ENCODE results near the gene OCEL1.

Gene OCEL1

DNA sequence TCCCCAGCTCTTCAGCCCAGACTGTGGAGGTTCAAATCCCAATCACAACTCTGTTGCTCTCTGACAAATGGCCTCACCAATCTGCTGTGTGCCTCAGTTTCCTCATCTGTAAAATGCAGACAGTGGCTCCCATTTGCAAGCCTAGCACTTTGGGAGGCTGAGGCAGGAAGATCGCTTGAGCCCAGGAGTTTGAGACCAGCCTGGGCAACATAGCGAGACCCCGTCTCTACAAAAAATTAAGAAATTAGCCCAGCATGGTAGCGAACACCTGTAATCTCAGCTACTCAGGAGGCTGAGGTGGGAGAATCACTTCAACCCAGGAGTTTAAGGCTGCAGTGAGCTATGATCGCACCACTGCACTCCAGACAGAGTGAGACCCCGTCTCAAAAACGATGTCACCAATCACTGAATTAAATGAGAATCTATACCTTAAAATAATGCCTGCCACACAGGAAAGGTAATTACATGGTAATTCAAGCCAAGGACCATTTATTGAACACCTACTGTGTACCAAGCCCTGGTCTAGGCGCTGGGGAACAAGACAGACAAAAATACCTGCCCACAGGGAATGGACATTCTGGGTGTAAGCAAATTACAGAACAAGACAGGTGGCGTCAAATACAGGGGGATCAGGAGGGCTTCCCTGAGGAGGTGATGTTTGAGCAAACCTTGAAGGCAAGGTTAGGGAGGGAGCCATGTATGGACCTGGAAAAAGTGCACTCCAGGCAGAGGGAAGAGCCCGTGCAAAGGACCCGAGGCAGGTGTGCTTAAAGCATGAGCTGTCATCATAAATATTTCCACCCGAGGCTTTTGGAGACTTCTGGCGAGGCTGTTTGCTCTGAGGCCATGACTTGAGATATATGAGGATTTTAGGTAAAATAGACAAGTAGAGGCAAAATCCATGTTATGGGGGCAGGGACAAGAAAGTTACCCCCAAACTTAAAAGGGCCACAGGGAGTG, 12.0 kb downstream of the OCEL1 start:
- no peak for DNase-seq (ENCODE audit: low read depth in 3 of 3)

DNA sequence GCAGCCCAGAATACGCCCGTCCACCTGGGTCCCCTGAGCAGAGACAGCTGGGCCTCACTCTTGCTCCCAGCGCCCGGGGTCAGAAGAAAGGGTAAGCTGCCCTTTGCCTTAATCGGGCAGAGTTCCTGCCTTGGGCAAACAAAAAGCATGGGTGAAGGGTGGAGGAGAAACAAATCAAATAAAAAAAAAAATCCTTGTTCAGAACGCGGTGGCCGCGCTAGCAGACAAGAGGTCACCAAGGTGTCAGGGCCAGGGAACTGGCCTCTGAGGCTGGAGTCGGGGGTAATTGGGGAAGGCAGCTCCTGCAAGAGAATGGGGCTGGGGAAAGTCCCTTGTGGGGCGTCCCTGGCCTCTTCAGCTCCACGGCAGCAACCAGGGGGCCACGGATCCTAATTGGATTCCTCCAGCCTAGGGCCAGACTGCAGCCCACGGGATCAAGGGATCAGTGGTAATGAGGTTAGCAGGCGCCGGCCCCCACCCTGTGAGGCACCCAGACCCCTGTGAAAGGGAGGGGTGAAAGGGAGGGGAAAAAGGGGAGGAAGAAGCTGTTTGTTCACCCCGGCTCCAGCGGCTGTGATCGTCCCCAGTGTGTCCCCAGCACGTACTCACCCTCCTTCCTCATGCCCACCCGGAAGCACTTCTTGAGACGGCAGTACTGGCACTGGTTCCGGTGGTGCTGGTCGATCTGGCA, 14.2 kb downstream of the OCEL1 start:
- no peak for DNase-seq (ENCODE audit: low read depth in 3 of 3)

DNA sequence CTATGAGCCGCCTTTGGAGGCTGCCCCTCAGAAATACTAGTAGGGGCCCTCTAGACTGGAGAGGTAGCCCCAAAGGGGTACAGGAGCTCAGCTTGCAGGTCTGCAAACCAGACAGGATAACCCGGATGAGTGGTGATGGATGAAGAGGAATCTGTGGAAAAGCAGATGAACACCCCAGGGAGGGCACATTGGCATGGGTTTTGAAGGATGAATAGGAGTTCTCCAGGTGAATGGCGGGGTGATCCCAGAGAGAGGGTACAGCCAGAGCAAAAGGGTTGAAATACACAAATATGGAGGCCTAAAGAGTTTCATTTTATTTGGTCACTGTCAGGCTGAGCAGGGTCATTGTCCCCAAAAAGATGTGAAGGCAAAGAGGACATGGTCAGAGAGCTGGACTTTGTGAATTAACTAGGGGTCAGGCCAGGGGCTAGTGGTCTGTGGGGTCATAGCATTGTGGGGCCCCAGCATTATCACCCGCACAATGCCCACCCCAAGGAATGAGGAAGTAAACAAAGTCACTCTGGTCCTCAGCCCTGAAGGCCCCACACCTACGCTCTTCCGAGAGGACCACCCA, 14.9 kb downstream of the OCEL1 start:
- DNase-seq (ENCODE audit: low read depth in 3 of 3), result no peak

DNA sequence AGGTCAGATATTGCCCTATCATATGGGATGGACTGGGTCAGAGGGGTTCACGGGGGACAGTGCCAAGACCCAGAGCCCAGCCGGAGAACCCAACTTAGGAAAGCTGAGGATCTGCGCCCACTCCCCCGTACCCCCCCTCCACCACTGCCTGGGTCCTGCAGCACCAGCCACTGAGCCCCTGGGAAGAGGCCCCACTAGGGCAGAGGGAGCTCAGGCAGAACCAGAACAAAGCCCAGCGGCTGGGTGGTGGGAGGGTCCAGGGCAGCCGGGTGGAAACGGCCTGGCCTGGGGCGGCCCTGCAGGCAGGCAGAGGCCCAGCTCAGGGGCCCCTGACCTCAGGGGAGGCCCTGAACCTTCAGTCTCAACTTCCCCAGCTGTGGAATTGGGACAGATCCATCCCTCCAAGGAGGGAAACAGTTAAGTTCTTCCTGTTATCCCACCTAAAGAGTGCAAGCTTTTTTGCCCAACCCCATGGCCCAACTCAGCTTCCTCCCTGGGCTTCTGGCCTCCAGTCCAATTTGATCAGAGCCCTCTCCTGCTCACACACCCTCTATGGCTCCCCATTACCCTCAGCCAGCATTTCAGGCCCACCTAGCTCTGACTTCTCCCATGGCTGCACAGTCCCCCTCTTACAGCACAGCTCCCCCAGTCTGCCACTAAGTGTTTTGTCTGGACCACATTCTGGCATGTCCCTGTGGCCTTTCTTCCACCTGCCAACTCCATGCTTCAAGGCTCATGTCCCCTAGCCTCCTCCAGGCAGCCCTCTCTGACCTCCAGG, 16.6 kb downstream of the OCEL1 start:
- DNase-seq (ENCODE audit: low read depth in 3 of 3), result no peak

DNA sequence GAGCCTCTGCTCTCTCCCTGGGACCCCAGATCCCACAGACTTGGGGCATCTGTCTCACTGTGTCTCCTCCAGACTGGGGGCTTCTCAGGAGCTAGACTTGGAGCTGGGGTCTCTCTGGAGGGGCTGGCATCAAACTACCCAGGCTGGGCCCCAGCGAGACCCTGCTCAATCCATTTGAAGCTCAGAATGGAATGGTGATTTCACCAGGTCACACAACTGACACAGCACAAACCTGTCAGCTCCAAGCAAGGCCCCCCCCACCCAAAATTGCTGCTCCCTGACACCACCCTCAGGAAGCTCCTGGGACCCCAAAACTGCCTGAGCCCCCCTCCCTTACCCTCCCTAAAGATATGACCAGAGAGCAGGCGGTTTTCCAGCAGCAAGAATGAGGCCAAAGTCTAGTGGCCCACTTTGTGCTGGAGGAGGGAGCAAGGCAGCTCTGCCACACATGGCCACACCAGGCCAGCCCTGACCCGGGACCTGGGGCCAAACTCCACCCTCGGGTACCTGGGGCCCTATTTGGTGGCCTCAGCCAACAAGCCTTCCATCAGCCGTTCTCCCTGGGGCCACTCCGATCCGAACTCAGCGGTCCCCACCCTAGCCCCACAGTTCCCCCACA, 17.3 kb downstream of the OCEL1 start:
- DNase-seq (ENCODE audit: low read depth in 3 of 3), result no peak

DNA sequence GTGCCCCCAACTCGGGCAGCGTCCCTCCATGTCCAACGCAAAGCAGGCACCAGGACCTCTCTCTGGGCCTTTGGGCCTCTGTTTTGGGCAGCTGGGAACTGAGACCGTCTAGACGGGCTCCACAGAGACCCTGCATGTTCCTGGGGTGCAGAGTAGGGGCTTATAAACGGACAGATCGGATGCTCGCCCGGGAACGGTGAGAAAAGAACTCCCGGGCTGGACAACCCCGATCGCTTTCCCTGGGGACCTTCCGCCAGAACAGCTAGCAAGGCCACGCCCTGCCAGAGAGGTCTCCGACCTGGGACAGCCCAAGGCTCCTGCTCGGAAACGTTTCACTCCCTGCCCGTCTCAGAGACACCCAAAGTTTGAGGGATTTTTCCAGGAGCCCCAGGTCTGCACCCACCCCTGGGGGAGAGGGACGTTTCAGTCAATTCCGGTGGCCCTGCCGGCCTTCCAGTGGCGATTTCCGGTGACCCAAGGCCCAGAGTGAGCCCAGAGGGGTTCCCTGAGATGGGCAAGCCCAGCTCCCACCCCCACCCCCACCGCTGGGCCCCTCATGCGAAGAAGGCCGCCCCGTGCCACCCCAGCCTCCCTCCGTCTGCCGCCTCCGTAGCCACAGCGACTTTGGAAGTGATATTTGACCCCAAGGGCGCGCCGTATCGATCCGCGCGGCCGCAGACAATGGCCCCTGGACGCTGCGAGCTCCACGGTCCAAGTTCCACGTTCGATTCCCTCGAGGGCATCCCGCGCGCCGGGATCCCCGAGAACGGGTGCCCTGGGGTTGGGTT, 18.0 kb downstream of the OCEL1 start:
- no peak for DNase-seq (ENCODE audit: low read depth in 3 of 3)

DNA sequence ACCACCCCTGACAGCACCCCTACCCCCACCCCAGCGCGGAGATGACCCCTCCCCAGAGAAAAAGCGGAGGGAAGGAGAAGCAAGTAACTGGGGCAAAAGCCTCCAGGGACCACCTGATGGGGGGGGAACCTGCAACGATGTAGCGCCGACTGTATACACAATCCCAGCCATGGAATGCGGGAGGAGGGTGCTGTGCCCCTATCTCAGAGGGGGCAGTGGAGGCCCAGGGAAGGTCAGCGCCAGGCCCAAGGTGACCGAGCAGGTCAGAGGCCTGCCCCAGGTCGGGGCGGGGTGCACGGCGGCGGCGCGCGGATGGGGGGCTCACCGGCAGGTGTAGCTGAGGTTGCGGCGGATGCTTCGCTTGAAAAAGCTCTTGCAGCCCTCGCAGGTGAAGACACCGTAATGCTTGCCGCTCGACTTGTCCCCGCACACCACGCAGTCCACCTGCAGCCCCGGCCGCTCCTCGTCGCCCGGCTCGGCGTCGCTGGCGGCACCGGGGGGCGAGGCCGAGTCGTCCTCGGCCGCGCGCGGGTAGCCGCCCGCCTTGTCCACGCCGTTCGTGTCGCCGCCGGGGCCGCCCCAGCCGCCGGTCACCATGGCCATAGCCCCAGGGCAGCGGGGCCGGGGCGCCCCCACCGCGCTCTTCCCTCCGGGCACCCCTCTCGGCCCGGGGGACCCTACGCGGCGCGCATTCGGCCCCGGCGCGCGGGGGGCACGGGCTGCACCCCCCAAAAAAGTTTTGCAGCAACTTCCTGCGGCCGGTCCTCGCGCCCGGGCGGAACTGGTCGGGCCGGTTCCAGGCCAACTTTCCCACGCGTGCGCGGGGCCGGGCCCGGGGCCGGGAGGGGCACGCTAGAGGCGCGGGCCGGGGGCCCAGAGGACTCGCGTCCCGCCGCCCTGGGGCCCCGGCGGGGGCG, 18.9 kb downstream of the OCEL1 start:
- DNase-seq (ENCODE audit: low read depth in 3 of 3), result no peak

DNA sequence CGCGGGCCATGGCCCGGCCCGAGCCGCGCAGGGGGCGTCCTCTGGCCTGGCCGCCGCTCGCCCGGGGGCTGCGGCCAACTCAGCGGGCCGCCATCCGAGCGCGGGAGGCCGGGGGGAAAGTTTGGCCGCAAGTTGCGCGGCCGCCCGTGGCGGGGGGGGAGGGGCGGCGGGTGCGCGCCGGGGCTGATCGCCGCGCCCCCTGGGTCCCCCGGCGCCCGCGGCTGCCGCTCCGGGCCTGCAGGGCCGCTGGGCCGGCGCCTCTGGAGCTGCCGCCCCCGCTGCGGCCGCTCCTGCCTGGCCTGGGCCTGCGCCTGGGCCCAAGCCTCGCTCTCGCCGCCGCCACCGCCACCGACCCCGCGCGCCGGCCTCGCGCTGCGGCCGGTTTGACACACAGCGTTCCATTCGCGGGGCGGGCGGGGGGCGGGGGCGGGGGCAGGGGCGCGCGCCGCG, 19.5 kb downstream of the OCEL1 start, which contains the start of gene NR2F6:
NR2F6 (minus strand) TSS at position 385 of the 450 bp plus-strand sequence. CDS start 699 bp downstream, outside the sequence.
- no peak for DNase-seq (ENCODE audit: low read depth in 3 of 3)

DNA sequence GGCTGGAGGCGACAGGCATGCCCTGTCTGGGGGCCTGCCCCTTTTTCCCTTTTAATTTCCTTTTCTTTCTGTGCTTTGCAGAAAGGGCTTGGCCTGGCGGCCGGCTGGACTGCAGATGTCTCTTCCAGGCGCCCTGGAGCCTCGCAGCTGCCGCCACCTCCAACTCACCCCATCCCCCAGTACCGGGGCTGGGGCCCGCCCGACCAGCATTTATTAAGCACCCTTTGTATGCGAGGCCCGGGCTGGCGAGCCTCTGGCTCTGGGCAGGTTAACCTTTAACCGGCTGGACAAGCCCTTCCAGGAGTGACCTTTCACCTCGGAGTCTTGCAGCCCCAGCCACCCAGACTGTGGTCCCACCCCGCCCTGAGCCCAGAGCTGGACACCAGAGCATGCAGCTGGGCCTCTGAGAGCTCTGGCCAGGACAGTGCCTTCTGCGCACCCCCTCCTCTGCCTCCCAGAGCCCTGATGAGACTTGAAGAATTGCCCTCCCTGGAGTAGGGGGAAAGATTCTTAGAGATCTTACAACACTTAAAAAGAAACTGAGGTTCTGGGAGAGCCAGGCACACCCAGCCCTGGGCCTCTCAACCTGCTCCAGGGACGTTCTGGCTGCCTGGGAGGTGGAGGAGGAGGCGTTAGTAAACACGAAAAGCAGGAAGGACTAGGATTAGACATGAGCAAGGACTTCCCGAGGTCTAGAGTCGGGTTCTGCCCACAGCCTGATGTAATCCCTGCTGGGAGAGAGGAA, 20.8 kb downstream of the OCEL1 start:
- DNase-seq (ENCODE audit: low read depth in 3 of 3), result no peak

DNA sequence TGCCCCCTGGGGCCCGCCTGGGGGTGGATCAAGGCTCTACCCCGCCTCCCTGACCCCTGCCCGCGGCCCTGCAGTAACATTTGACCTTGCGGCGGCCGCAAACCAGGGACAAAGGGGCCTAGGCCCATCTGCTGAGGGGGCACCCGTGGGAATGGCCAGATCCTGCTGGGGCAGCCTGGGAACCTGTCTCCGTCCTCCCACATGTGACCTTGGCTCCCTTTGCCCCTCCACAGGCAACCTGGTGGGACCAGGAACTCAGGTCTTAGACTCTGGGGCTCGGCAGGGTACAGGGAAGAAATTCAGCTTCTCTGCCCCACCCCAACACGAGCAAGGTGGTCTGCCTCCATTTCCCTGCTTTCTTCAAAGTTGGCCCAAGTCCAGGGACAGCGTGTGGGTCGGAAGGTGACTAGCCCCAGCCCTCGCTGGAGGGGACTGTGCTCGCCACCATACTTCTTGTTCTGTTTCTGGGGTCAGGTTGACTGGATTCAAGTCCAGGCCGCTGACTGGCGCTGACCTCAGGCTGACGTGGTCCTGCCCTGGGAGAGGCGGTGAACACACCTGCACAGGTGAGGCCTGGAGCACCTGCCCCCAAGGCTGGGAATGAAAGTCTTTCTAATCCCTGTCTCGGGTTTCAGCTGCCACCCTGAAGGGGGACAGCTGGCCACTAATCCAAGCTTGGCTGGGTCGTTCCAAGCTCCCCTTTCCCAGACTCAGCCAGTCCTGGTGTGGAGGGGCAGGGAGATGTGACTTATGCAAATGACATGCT, 22.2 kb downstream of the OCEL1 start:
- no peak for DNase-seq (ENCODE audit: low read depth in 3 of 3)

DNA sequence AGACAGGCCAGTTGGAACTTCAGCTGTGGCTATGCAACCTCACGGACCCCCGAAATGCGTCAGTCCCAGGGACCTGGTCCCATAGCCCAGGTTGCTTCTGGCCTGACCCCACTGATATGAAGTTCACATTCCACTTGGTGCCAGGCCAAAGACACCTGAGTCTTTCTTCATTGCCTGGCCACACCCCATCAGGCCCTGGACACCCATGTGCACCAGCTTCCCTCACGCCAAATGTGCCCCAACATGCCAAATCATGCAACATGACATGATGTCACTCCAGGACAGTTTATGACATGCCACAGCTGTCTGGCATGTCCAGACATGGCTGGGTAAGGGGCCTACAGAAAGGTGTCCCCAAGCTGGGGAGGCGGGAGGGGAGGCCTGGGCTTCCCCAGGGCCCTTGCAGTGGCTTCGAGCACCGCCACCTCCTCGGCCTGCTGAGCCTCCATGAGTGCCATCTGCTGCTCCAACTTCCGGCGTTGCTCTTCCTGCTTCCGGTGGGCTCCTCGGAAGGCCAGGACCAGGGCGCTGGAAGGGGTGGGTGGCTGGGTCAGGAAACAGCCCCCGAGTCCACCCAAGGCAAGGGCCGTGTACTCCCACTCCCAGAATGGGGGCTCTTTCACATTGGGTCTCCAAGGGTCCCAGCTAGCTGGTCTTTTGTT, 24.0 kb downstream of the OCEL1 start:
- no peak for DNase-seq (ENCODE audit: low read depth in 3 of 3)

DNA sequence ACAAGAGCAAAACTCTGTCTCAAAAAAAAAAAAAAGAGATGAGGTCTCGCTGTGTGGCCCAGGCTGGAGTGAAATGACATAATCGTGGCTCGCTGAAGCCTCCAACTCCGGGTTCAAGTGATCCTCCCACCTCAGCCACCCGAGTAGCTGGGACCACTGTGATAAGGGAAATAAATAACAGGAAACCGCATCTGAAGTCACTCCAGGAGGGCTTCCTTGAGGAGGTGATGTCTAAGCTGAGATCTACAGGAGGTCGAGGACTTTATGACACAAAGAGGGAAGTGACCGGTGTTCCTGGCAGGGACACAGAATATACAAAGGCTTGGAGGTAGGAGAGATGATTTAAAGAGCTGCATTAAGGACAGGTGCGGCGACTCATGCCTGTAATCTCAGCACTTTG, 28.6 kb downstream of the OCEL1 start:
- no peak for DNase-seq (ENCODE audit: low read depth in 3 of 3)

DNA sequence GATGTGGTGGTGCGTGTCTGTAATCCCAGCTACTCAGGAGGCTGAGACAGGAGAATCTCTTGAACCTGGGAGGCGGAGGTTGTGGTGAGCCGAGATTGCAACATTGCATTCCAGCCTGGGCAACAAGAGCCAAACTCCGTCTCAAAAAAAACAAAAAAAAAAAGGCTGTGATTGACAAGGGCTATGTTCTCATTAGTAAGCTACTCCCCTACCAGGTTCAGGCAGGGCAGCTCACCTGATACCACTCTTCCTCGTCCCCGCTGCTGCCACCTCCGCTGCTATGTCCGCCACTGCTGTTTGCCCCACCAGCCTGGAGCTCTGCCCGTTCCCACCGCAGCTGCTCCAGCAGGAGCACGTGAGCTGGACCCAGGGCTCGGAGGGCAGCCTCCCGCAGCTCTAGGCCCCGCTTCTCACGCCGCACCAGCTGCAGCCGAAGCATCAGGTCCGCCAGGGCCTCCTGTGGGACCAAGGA, 29.2 kb downstream of the OCEL1 start:
- no peak for DNase-seq (ENCODE audit: low read depth in 3 of 3)

DNA sequence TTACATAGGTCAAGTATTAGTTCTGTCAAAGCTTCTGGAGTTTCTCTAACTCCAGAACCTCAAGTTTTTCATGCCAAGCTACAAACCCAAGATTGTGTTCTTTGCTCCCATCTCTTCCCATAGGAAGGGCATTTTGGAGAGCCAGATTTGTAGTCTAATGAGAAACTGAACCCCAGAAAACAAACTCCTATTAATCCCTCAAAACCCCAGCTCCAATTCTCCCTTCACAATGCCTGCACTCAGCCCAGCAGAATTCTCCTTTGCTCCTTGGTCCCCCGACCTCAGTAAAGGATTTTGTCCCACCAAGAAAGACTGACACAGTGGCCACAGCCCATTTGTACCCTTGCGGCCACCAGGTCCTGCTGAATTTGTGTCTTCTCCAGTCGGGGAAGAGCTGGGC, 30.1 kb downstream of the OCEL1 start:
- no peak for DNase-seq (ENCODE audit: low read depth in 3 of 3)

DNA sequence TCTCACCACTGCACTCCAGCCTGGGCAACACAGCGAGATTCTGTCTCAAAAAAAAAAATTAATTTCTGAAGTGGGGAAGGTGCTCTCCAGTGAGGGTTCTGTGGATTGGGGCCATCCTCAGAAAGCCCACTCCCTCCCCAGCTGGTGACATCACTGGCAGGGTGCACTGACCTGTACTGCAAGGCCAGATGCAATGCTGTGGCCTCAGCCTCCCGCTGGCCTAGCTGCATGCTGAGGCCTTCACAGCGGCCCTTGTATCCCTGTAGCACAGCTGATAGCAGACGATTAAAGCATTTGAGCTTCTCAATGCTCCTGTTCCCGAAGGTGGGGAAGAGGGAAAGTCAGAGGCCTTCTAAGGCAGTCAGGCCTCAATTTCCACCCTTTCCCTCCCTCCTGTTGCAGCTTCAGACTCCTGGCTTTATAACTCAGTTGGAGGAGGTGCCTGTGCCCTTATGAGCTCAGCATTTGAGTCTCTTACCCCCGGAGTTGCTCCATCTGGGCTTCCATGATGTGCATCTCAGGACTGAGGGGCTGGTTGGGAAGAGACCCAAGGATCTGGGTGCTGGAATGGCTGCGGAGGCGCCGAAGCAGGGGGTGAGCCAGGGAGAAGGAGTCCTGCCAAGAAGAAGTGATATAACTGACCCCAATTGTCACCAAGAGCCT, 33.2 kb downstream of the OCEL1 start:
- DNase-seq (ENCODE audit: low read depth in 3 of 3), result no peak

DNA sequence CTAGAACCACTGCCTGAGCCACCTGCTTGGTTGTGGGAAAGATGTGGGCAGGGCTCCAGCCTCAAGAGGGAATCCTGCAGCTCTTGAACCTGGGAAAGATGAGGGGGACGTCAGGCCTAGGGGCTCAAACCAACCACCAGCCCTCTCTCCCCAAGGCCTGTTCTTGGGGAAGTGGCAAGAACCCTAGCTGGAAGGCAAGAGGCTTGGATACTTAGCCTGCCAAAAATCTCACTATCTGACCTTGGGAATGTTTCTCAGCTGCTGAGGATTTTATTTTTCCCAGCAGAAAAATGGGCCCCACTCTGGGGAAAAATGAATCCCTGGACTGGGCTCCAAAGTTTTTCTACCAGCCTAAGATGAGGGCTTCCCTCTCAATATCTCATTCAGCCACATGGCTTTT, 33.9 kb downstream of the OCEL1 start:
- DNase-seq (ENCODE audit: low read depth in 3 of 3), result no peak
